NCI-H2227 (cell line): ENCODE data around the gene TPST2.

ENCODE experiments used
- DNase-seq: peaks from one replicate; lab custom pipeline; 2025; ENCODE audit not compliant: unreplicated experiment; lab: John Stamatoyannopoulos, UW

The TPST2 gene

GRCh38 chr22:26610996-26611395 is 21.1 kb upstream of the TPST2 start:
- no peak for DNase-seq

- DNase-seq: no peak
Observed at GRCh38 chr22:26610072-26610958, 20.4 kb upstream of the TPST2 start.

GRCh38 chr22:26609287-26609686 is 19.4 kb upstream of the TPST2 start:
- no peak for DNase-seq

- no peak for DNase-seq
Observed at GRCh38 chr22:26608129-26608528, 18.2 kb upstream of the TPST2 start.

- DNase-seq: no peak
Observed at GRCh38 chr22:26606611-26607010, 16.7 kb upstream of the TPST2 start.

- no peak for DNase-seq
Observed at GRCh38 chr22:26604368-26604767, 14.4 kb upstream of the TPST2 start.

- no peak for DNase-seq
Observed at GRCh38 chr22:26602127-26602526, 12.2 kb upstream of the TPST2 start.

- DNase-seq: no peak
Observed at GRCh38 chr22:26601726-26602125, 11.8 kb upstream of the TPST2 start.

GRCh38 chr22:26599505-26599904 is 9.6 kb upstream of the TPST2 start:
- no peak for DNase-seq

- DNase-seq: no peak
Observed at GRCh38 chr22:26597480-26597879, 7.5 kb upstream of the TPST2 start.

- no peak for DNase-seq
Observed at GRCh38 chr22:26597026-26597425, 7.1 kb upstream of the TPST2 start.

- no peak for DNase-seq
Observed at GRCh38 chr22:26593763-26594162, 3.8 kb upstream of the TPST2 start.

- DNase-seq: no peak
Observed at GRCh38 chr22:26592421-26592891, 2.5 kb upstream of the TPST2 start.

- no peak for DNase-seq
Observed at GRCh38 chr22:26589367-26589844, 526 bp downstream of the TPST2 start.

GRCh38 chr22:26588729-26589366 is 1.1 kb downstream of the TPST2 start:
- DNase-seq: no peak

GRCh38 chr22:26587991-26588613 is 1.8 kb downstream of the TPST2 start:
- no peak for DNase-seq

GRCh38 chr22:26586556-26587325 is 3.2 kb downstream of the TPST2 start:
- DNase-seq: no peak

GRCh38 chr22:26585104-26585790 is 4.7 kb downstream of the TPST2 start:
- no peak for DNase-seq

GRCh38 chr22:26584010-26584409 is 5.9 kb downstream of the TPST2 start:
- DNase-seq: no peak

GRCh38 chr22:26581633-26582168 is 8.2 kb downstream of the TPST2 start:
- DNase-seq: no peak
